ENCODE results near the gene PKN1.
A peak's percentile ranks its signal among the peaks of the same experiment; 100 is the strongest.
"Not testable (repeated sequence)": the region's sequence is repeated elsewhere in the genome, so short reads cannot be mapped to it uniquely, and the experiment has no call there.

Gene PKN1

DNA sequence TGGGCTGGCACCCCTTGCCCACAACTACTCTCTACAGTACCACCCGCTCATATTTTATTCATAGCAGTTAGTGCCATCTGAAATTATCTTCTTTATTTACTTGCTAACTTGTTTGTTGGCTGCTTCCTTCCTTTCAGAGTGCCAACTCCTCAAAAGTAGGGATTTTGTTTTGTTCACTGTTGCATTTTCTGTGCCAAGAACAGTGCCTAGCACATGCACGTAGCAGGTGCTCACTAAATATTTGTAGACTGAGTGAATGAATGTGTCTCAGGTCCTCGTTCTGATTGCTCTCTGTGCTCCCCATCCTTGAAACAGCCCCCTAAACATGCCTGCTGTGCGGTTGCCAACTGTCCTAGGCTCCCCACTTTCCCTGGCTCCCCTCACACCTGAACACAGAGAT is 61.3 kb downstream of the PKN1 start:
- no peak for DNase-seq

DNA sequence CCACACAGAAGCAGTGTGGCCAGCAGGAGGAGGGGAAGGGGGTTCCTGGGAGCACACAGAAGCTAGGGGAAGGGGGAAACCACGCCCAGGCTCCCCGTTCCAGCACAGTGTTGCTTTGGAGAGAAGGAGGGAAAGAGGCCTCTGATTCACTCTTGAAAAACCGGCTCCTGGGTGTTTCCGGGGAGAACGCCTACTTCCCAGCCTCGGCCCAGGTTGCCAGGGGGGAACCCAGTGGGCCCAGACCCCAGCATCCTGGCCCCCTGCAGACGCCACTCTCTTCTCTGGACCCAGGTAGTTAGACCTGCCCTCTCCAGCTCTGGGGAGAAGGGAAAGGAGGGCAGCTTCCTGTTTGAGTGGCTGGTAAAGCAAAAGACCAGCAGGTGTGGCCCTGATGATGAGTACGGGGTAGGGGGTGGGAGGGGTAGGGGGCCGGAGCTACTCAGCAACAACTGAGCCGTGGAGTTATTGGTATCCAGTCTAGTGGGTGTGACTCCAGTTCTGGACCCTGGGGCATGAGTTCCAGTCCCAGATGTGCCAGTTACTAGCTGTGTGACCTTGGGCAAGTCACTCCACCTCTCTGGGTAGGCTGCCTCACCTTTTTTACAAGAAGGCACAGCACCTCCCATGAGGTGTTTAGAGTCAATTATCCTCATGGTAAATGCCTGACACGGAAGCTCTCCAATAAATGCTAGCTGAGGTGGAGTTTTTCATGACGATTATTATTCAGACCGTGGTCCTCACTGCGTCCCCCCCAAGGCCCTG is 62.0 kb downstream of the PKN1 start:
- no peak for DNase-seq

DNA sequence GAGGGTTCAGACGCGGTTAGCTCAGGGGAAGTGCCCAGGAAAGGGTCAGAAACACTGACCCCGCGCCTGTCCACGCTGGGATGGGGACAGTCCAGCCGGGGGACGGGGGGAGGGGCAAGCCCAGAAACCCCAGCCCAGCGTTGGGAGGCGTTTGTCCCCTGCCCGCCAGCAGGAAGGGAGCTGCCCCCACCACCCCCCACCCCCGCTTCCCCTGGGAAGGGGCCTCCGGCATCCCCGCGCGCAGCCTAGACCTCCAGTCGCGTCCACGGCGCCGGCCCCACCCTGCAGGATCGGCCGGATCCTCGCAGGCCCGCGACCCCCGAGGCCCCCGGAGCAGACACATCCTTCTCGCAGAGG is 62.5 kb downstream of the PKN1 start:
- no peak for DNase-seq

DNA sequence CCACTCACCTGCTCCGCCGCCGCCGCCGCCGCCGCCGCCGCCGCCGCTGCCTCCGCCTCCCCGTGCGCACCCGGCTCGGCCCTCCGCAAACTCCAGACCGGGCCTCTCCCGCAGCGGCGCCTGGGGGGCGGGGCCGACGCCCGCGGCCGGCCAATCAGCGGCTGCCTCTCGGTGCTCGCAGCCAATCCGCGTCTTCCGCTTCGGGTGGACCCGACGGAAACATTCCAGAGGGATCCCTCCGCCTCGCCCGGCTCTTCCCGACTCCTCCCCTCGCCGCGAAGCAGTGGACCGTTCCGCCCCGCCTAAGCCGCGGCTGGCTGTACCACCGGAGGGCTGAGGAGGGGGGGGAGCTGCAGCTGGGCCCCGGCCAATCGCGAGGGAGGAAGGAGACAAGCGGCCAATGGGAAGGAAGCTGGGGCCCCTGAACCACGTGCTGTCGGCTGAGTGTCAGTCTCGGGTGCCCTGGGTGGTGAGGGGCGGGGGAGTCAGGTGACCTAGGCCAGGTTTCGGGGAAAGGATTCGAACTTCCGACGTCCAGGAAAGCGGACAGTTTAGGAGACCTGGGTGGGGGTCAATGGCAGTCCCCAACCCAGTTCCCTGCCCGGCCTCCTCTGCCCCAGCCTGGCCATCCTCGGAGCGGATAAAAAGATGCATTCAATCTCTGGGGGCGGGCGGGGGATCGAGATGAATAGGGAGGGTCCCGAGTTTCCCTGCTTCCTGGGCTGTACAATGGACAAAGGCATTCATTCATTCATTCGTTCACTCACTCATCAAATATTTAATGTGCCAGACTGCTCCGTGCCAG is 63.1 kb downstream of the PKN1 start, which contains the start of gene GIPC1:
Gene GIPC1 (minus strand): TSS at position 99 of the 805 bp plus-strand sequence. CDS start 13,151 bp downstream, outside the sequence.
- peak; percentile 96 for DNase-seq

DNA sequence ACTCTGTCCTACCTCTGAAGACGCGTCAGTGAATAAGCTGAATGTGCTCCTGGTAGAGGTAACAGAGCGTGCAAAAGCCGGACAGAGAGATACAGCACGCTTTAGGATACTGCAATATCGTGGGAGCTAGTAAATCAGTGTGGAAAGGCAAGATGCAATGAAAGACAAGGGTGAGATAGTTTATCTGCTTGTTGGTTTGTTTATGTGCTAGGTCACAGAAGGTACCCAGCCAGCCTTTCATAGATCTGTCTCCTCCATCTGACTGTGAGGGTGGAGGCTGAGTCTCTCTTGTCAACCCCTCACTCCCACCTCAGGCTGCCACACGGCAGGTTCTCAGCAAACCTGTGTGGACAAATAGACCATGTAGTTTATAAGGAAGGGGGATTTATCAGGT is 63.7 kb downstream of the PKN1 start:
- no peak for DNase-seq

DNA sequence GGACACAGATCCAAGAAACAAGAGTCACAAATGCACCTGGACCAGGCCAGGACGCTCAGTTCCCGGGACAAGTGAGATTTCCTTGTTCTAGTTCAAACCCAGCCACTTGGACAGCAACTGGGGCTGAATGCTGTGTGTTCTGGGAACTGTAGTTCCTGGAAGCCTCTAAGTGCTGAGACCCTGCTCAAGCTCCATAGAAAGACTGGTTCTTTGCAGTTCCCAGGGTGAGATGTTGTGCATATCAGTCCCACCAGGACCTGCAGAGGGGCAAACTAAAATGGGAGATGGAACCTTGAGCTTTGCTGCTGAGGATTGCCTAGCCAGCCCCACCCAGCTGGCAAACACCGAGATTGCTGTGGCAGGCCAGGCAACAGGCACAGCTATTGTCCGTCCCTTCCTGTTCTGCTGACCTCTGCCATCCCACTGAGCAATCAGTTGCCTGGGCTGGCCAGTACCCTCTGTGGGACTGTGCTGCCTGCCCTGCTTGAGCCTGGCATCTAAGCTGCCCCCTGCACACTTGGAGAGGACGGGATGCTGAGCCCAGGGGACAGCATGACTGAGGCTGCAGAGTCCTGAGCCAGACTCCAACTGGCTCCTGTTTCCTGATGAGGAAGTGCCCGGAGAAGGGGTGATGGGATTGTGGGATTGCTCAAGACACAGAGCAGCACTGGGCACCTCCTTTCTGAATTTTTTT is 64.3 kb downstream of the PKN1 start:
- DNase-seq: no peak

DNA sequence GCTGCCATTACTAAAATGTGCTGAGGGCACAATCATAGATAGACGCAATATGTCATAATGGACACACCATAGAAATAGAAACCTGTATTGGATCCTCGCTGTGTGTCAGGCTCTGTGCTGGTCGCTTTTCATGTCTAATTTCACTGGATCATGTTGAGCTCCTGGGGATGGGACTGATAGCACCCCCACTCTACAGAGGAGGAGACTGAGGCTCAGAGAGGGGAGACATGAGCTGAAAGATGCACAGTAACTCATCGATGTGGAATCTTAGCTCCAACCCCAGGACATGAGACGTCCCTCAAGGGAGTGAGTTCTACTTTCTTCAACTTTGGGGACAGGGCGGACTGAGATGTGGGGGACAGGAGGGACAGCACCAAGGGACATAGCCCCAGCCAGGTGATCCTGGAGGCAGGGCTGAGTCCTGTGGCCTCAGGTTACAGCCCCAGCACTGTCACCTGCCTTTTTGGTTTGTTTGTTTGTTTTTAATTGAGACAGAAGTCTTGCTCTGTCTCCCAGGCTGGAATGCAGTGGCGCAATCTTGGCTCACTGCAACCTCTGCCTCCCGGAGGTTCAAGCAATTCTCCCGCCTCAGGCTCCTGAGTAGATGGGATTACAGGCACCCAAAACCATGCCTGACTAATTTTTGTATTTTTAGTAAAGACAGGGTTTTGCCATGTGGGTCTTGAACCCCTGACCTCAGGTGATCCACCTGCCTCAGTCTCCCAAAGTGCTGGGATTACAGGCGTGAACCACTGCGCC is 69.4 kb downstream of the PKN1 start:
- no peak for DNase-seq

DNA sequence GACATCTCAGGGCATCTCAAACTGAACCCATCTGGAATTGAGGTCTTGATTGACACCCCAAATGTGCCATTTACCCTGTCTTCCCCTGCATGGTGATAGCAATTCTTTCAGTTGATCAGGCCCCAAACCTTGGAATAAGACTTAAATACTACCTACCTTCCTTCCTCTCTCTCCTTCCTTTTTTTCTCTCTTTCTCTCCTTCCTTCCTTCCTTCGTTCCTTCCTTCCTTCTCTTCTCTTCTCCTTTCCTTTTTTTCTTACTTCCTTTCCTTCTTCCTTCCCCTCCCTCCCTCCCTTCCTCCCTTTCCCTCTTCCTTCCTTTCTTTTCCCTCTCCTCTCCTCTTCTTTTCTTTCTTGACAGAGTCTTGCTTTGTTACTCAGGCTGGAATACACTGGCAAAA is 70.2 kb downstream of the PKN1 start:
- no peak for DNase-seq

DNA sequence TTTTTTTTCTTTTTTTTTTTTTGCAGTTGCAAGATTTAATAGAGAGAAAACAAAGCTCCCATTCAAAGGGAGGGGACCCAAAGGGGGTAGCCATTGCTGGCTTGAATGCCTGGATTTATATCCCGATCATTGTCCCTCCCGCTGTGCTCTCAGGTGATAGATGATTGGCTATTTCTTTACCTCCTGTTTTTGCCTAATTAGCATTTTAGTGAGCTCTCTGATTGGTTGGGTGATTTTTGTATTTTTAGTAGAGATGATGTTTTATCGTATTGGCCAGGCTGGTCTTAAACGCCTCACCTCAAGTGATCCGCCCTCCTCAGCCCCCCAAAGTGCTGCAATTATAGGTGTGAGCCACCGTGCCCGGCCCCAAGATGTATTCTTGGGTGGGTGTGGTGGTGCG is 71.5 kb downstream of the PKN1 start:
- not testable (repeated sequence) for DNase-seq

DNA sequence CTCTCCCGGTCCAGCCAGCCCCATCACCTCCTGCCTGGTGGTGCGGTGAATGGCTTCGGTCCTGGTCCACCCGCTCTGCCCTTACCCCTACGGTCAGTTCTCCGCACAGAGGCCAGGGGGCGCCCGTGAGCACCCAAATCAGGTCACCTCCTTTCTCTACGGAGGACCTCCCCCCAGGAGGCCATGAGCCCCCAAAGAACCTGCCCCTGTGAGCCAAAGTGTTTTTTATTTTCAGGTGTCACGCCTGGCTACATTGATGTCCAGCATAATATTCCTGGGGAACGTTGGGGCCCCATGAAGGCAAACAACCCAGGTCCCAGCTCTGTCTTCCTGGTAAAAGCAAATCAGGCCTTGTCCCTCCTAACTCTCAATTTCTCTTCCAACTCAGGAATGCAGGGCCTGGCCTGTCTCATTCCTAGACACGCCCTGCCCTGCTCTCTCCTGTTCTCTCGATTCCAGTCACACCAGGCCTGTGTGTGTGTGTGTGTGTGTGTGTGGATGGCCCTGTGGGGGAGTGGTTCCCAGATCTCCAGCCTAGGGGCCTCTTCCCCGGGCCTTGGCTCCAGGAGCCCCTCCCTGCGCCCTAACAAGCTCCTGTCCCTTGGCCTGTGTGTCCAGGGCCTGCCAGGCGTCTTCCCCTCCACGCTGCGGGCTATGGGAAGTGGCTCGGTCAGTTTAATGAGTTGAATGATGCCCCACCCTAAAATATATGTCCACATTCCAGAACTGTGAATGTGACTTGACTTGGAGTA is 72.6 kb downstream of the PKN1 start:
- DNase-seq: peak; percentile 37

DNA sequence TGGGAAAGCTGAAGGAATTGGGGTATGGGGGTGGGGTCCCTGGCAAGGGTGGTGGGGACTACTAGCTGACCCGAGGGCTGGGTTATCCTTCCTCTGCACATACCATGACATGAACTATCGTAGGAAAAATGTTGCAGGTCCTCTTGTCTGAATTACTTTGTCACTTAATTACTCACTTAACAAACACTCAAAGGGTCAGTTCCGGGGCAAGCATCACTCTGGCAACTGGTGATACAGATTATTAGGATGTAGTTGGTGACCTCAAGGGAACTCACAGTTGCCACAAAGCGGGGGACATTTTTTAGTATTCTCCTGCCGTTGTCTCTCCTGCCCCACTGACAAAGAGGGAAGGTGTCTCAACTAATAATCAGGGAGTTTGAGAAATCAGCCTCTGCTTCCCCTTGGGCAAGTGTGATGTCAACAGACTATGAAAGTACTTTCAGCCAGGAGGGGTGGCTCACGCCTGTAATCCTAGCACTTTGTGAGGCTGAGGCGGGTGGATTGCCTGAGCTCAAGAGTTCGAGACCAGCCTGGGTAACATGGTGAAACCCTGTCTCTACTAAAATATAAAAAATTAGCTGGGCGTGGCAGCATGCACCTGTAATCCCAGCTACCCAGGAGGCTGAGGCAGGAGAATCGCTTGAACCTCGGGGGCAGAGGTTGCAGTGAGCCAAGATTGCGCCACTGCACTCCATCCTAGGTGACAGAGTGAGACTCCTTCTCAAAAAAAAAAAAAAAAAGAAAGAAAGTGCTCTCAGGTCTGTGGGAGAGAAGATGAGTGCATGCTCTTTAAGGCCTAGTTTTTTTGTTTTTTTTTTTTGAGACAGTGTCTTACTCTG is 74.8 kb downstream of the PKN1 start:
- no peak for DNase-seq

DNA sequence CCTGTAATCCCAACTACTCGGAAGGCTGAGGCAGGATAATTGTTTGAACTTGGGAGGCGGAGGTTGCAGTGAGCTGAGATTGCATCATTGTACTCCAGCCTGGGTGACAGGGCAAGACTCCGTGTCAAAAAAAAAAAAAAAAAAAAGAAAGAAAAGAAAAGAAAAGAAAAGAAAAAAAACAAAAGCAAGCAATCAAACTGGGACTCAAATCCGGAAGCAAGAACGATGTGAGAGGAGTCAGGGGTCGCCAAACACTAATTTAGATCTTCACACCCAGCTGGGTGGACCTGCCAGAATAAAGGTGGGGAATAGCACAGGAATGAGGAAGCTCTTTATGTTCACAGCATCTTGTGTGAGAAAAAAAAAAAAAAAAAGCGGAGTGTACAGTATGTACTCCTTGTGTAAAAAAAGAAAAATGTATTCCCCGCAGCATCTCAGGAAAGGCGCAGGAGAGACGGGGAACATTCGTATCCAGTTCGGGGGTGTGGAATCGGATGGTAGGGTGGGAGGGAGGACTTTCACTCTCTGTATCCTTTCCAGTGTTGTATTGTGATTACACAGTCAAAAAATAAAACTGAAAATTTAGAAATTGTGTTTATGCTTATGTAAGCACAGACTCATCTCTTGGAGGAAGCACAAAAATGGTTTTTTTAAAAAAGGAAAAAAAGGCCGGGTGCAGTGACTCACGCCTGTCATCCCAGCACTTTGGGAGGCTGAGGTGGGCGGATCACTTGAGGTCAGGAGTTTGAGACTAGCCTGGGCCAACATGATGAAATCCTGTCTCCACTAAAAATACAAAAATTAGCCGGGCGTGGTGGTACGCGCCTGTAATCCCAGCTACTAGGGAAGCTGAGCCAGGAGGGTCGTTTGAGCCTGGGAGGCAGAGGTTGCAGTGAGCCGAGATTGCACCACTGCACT is 77.5 kb downstream of the PKN1 start:
- no peak for DNase-seq

DNA sequence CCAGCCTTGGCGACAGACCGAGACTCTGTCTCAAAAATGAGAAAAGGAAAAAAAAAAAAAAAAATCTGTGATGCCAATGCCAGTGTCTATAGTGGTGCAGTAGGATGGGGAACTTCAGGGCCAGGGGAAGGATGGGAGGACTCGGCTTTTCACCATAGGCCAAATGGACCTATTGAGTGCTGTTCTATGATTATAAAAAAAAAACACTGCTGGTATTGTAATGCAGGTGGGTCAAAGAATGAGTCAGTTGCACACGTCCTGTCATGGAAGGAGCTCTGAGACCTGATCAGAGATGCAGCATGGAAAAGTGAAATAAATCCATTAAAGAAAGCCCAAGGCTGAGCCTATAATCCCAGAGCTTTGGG is 78.1 kb downstream of the PKN1 start:
- DNase-seq: no peak

DNA sequence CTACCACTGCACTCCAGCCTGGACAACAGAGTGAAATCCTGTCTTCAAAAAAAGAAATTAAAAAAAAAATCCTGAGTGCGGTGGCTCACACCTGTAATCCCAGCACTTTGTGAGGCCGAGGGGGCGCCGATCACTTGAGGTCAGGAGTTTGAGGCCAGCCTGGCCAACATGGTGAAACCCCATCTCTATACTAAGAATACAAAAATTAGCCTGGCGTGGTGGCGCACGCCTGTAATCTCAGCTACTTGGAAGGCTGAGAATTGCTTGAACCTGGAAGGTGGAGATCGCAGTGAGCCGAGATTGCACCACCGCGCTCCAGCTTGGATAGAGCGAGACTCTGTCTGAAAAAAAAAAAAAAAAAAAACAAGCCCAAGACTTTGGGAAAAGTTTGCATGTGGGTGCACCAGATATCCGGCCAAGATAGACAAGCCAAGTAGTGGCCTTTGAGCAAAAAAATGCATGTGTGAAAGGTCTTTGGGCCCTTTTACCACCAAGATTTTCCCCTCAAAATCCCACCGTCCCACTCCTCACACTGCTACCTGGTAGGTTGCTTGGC is 79.4 kb downstream of the PKN1 start:
- DNase-seq: no peak

DNA sequence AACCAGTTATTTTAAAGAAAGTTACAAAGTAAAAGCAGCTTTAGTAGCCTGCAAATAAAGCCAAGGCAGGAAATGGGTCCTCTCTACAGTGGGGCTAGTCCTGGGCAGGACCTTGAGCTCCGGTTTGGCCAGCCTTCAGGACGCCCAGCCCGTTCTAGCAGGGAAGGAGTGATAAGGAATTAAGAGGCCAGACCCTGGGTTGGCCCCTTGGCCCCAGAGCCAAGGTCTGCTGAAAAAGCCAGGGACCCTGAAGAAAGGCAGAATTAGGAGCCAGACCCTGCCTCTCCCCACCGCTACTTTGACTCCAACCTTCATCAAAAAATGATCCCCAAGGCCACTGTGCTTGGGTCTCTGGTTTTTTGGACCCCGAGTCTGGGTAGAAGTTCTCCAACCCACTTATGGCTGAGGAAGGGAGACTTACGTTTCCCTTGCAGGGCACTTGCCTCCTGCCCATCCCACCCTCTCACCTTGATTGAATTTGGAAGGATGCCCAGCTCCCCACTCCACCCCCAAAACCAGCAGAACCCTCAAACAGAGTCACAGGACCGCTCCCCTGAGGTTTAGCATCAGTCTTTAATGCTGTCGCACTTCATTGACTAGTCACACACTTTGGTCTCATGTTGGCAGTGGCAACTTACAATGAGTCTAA is 81.2 kb downstream of the PKN1 start:
- no peak for DNase-seq

DNA sequence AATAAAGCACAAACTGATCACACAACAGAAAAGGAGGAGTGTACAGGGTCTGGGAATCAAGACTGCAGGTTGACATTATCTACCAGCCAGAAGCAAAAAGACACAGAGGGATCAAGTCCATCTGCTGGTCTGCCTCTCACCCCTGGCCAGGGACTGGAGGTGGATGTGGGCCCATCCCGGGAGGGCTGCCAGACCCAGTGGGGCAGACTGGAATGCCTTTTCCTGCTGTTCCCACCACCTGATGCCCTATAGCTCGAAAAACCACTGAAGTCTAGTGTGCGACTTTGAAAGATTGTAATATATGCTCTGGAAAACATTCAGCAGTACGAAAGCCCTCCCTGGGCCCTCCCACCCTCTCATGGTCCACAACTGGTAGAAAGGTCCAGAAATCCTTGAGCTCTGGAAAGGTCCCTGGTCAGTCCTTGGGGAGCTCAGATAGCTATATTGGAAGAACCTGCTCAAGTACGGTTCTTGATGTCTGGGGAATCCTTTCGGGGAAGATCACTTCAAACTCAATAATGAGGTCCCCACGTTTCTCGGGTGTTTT is 82.5 kb downstream of the PKN1 start:
- no peak for DNase-seq

DNA sequence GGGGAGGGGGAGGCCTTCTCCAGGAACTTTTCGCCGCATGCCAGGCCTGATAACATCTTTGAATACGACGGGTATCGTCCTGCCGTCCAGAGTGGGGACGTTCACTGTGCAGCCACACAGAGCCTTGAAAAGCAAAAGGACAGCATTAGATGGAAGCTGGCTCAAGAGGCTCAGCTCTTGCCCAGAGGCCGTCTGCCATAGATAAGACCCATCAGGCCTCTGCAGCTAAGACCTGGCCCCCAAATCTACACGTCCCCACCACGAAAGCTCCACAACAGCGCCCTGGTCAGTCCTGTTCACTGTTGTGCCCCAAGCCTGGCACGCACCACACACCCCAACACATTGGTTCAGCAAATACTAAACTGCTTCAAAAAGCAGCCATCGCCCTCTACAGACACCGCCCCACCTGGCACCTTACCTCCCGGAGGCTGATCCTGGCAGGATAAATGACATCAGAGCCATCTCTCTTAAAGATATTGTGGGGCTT is 83.0 kb downstream of the PKN1 start:
- DNase-seq: no peak

DNA sequence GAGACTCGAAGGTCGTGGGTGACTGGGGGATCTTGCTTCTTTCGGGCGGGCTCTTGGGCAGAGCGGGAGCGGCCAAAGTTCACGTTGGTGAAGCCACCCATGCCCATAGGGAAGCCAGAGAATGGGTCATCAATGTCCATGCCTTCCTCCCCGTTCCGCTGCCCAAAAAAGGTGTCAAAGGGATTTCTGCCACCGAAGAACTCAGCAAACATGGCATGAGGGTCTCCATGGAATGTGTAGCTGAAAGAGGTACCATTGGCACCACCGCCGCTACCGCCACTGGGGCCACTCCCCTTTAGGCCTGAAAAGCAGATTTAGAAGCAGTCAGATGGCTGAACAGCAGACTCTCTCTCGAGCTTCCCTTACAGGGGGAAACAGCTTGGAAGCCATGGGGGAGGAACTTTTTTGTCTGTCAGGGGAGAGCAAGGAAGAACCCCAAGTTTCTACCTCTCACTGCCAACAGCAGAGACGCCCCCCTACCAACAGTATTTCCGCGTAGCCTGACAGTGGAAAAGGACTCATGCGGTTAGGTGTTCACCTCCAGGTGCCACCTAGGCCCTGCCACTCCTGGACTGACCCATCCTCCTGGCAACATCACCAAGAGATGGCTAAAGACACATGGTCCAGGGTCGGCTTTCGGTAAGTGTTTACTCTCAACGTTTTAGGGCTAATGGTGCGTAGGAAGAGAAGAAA is 83.8 kb downstream of the PKN1 start:
- DNase-seq: no peak

Measured in NCI-H1694 (cell line).